ENCODE measurements around the gene YJU2. TPM values are rescaled to one million over a fixed set of nuclear protein-coding genes. Genes with fewer than 3 reads are reported as not detected.

The YJU2 gene
- total RNA-seq, 1 donor from 2014 or later: 22.9 TPM

GRCh38 chr19:4304538-4305256 is 57.8 kb downstream of the YJU2 start, which contains the start of gene FSD1:
Gene FSD1 (plus strand): TSS chr19:4304598. CDS start chr19:4304747, 149 bp downstream.
- TF ChIP-seq, protein P1, sequence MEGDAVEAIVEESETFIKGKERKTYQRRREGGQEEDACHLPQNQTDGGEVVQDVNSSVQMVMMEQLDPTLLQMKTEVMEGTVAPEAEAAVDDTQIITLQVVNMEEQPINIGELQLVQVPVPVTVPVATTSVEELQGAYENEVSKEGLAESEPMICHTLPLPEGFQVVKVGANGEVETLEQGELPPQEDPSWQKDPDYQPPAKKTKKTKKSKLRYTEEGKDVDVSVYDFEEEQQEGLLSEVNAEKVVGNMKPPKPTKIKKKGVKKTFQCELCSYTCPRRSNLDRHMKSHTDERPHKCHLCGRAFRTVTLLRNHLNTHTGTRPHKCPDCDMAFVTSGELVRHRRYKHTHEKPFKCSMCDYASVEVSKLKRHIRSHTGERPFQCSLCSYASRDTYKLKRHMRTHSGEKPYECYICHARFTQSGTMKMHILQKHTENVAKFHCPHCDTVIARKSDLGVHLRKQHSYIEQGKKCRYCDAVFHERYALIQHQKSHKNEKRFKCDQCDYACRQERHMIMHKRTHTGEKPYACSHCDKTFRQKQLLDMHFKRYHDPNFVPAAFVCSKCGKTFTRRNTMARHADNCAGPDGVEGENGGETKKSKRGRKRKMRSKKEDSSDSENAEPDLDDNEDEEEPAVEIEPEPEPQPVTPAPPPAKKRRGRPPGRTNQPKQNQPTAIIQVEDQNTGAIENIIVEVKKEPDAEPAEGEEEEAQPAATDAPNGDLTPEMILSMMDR (conservative IDR thresholded peaks at IDR 0.05): no peak
- Mint-ChIP-seq H3K9me3 (no peaks in the 10 kb centered on the region), H3K27ac (ENCODE audit: unreplicated experiment) (peak within 1 kb of the TSS; percentile 67)

GRCh38 chr19:4305257-4305612 is 58.4 kb downstream of the YJU2 start:
- peaks cover 12% of the 10 kb centered on the region for H3K4me1 Mint-ChIP-seq
- no peak for DNase-seq (ENCODE audit: low read depth, low spot score)
- no peak overlapping the region for H3K27ac Mint-ChIP-seq (ENCODE audit: unreplicated experiment)
- TF ChIP-seq, protein P1 (conservative IDR thresholded peaks at IDR 0.05): no peak
- H3K27me3 Mint-ChIP-seq (ENCODE audit: low read depth): no peaks in the 10 kb centered on the region
- H3K36me3 Mint-ChIP-seq (ENCODE audit: low read depth): no peaks in the 10 kb centered on the region
- no peaks in the 10 kb centered on the region for H3K9me3 Mint-ChIP-seq
- H3K4me3 Mint-ChIP-seq: peak overlapping the region; percentile 74

More at GRCh38 chr19:4304538-4305256, 57.8 kb downstream of the YJU2 start, which contains the start of gene FSD1:
- no peaks in the 10 kb centered on the region for H3K27me3 Mint-ChIP-seq (ENCODE audit: low read depth)
- peaks cover 12% of the 10 kb centered on the region for H3K4me1 Mint-ChIP-seq
- peak within 1 kb of the TSS; percentile 84 for H3K4me3 Mint-ChIP-seq
- DNase-seq (ENCODE audit: low read depth, low spot score): peak; percentile 80
- no peaks in the 10 kb centered on the region for H3K36me3 Mint-ChIP-seq (ENCODE audit: low read depth)

DNA sequence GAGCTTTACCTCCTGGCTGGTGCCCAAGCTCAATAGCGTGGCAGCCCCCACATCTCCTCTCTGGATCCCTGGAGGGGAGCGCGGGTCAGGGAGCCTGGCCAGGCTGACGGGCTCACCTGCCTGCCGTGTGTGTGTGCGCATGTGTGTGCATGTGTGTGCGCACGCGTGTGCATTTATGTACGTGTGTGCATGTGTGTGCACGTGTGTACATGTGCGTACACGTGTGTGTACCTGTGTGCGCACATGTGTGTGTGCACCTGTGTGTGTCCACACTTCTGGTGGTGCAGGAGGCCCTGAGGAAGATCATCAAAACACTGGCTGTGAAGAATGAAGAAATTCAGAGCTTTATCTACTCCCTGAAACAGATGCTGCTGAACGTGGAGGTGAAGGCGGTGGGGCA is 58.8 kb downstream of the YJU2 start:
- H3K4me1 Mint-ChIP-seq: peaks cover 12% of the 10 kb centered on the region
- H3K4me3 Mint-ChIP-seq: peak overlapping the region; percentile 74
- H3K27ac Mint-ChIP-seq (ENCODE audit: unreplicated experiment): no peak overlapping the region
- TF ChIP-seq, protein P1 (conservative IDR thresholded peaks at IDR 0.05): no peak
- DNase-seq (ENCODE audit: low read depth, low spot score): no peak
- no peaks in the 10 kb centered on the region for H3K9me3 Mint-ChIP-seq
- no peaks in the 10 kb centered on the region for H3K27me3 Mint-ChIP-seq (ENCODE audit: low read depth)
- no peaks in the 10 kb centered on the region for H3K36me3 Mint-ChIP-seq (ENCODE audit: low read depth)

GRCh38 chr19:4310247-4311121 is 63.6 kb downstream of the YJU2 start:
- Mint-ChIP-seq H3K27me3 (ENCODE audit: low read depth) (no peaks in the 10 kb centered on the region), H3K4me3 (no peak overlapping the region), H3K36me3 (ENCODE audit: low read depth) (peaks cover 3% of the 10 kb centered on the region), H3K9me3 (no peaks in the 10 kb centered on the region), H3K4me1 (no peaks in the 10 kb centered on the region), H3K27ac (ENCODE audit: unreplicated experiment) (no peak overlapping the region)
- no peak for DNase-seq (ENCODE audit: low read depth, low spot score)
- TF ChIP-seq, protein P1 (conservative IDR thresholded peaks at IDR 0.05): no peak

- no peaks in the 10 kb centered on the region for H3K27me3 Mint-ChIP-seq (ENCODE audit: low read depth)
- no peak for DNase-seq (ENCODE audit: low read depth, low spot score)
- no peaks in the 10 kb centered on the region for H3K9me3 Mint-ChIP-seq
- TF ChIP-seq, protein P1 (conservative IDR thresholded peaks at IDR 0.05): no peak
- H3K36me3 Mint-ChIP-seq (ENCODE audit: low read depth): peaks cover 14% of the 10 kb centered on the region
- no peaks in the 10 kb centered on the region for H3K4me1 Mint-ChIP-seq
- H3K27ac Mint-ChIP-seq (ENCODE audit: unreplicated experiment): no peak overlapping the region
- no peak overlapping the region for H3K4me3 Mint-ChIP-seq
Measured at GRCh38 chr19:4313847-4314490, 67.1 kb downstream of the YJU2 start.

Measured in neural crest cell (in vitro differentiated cells).